ENCODE data around the gene ZNF320. TPM values are rescaled to one million over a fixed set of nuclear protein-coding genes. Genes with fewer than 3 reads are reported as not detected.
"Not testable (repeated sequence)": the region's sequence is repeated elsewhere in the genome, so short reads cannot be mapped to it uniquely, and the experiment has no call there.

Gene ZNF320
- total RNA-seq, 1 experiment from 2014 or later = 18.5 TPM

- H3K9me3 ChIP-seq (ENCODE audit: insufficient read depth, low read depth) = peaks cover 46% of the 10 kb centered on the region
- intact Hi-C loops (cut with micrococcal nuclease; ENCODE audit: unreplicated experiment) = loop anchor here (1.0 to 5.0 kb wide), 5 partner anchors 19 to 87 kb away; partner anchors contain the start of genes ZNF320, ZNF468, ZNF816 and ZNF888
- H3K4me2 ChIP-seq = peak overlapping the region; percentile 91
- peaks cover 7% of the 10 kb centered on the region; the same call in 1 of the 2 replicates for H3K36me3 ChIP-seq (ENCODE audit: low read depth)
- CTCF ChIA-PET = interaction anchor here (0.7 kb wide), 1 partner anchor 162 kb away, joined by 5 read pairs; no protein-coding TSS in a partner anchor
- H3K79me2 ChIP-seq (ENCODE audit: low read depth) = peaks cover 24% of the 10 kb centered on the region
- H3K27me3 ChIP-seq (ENCODE audit: insufficient read depth, low read depth) = no peaks in the 10 kb centered on the region
- H3K4me3 ChIP-seq = peak overlapping the region; percentile 64
- no peak overlapping the region for H3K27ac ChIP-seq
- H3K9me2 ChIP-seq (ENCODE audit: insufficient read depth) = no peaks in the 10 kb centered on the region
- DNase-seq = no peak
- no TSS peak for BruUV-seq (replicated peaks)
- H4K20me1 ChIP-seq (ENCODE audit: insufficient read depth) = no peaks in the 10 kb centered on the region
- H3F3A ChIP-seq (ENCODE audit: insufficient read depth, low read depth) = peaks cover 11% of the 10 kb centered on the region
- H2AFZ ChIP-seq = peak overlapping the region; percentile 81
- H3K4me1 ChIP-seq (replicated peaks; ENCODE audit: insufficient read depth) = peaks cover 24% of the 10 kb centered on the region
- no peak for TF ChIP-seq CTCF (conservative IDR thresholded peaks at IDR 0.05)
- TF ChIP-seq EZH2 (IDR thresholded peaks at IDR 0.05; ENCODE audit: low read depth) = no peak
- POLR2A ChIA-PET (ENCODE audit: unreplicated experiment) = interaction anchor here (0.5 kb wide), 1 partner anchor 51 kb away, joined by 3 read pairs; no protein-coding TSS in a partner anchor
Observed at GRCh38 chr19:52943134-52943883, 45.9 kb upstream of the ZNF320 start.

- BruUV-seq (replicated peaks) = TSS peak; percentile 98
- H3K9me2 ChIP-seq (ENCODE audit: insufficient read depth) = no peaks in the 10 kb centered on the region
- H3F3A ChIP-seq (ENCODE audit: insufficient read depth, low read depth) = peaks cover 7% of the 10 kb centered on the region
- H3K27ac ChIP-seq = peak overlapping the region; percentile 28; the same call in 1 of the 2 replicates
- DNase-seq = peak; percentile 81 to 99
- intact Hi-C loops (cut with micrococcal nuclease; ENCODE audit: unreplicated experiment) = loop anchor here (1.0 to 5.0 kb wide), 5 partner anchors 20 to 86 kb away; partner anchors contain the start of genes ZNF320, ZNF468, ZNF816 and ZNF888
- peak overlapping the region; percentile 64 for H3K4me3 ChIP-seq
- peak overlapping the region; percentile 98 for H2AFZ ChIP-seq
- H3K9me3 ChIP-seq (ENCODE audit: insufficient read depth, low read depth) = peaks cover 44% of the 10 kb centered on the region
- no peak for TF ChIP-seq CTCF (conservative IDR thresholded peaks at IDR 0.05)
- no peak for TF ChIP-seq EZH2 (IDR thresholded peaks at IDR 0.05; ENCODE audit: low read depth)
- H3K27me3 ChIP-seq (ENCODE audit: insufficient read depth, low read depth) = no peaks in the 10 kb centered on the region
- H4K20me1 ChIP-seq (ENCODE audit: insufficient read depth) = no peaks in the 10 kb centered on the region
- POLR2A ChIA-PET (ENCODE audit: unreplicated experiment) = interaction anchor here (0.8 kb wide), 1 partner anchor 160 kb away, joined by 5 read pairs; no protein-coding TSS in a partner anchor
- H3K4me1 ChIP-seq (replicated peaks; ENCODE audit: insufficient read depth) = peaks cover 26% of the 10 kb centered on the region
- H3K79me2 ChIP-seq (ENCODE audit: low read depth) = peaks cover 32% of the 10 kb centered on the region
- CTCF ChIA-PET = interaction anchor here (0.7 kb wide), 1 partner anchor 163 kb away, joined by 5 read pairs; no protein-coding TSS in a partner anchor
- peaks cover 12% of the 10 kb centered on the region; the same call in 1 of the 2 replicates for H3K36me3 ChIP-seq (ENCODE audit: low read depth)
- H3K4me2 ChIP-seq = peak overlapping the region; percentile 91
Observed at GRCh38 chr19:52942386-52943133, 45.1 kb upstream of the ZNF320 start.

GRCh38 chr19:52941941-52942385 is 44.5 kb upstream of the ZNF320 start:
- Histone ChIP-seq H3K36me3 (ENCODE audit: low read depth) (peaks cover 18% of the 10 kb centered on the region; the same call in 1 of the 2 replicates), H2AFZ (peak overlapping the region; percentile 98), H3K9me3 (ENCODE audit: insufficient read depth, low read depth) (peaks cover 40% of the 10 kb centered on the region), H3K27me3 (ENCODE audit: insufficient read depth, low read depth) (no peaks in the 10 kb centered on the region), H4K20me1 (ENCODE audit: insufficient read depth) (no peaks in the 10 kb centered on the region), H3K4me2 (peak overlapping the region; percentile 91), H3F3A (ENCODE audit: insufficient read depth, low read depth) (peaks cover 7% of the 10 kb centered on the region), H3K9me2 (ENCODE audit: insufficient read depth) (no peaks in the 10 kb centered on the region), H3K4me3 (peak overlapping the region; percentile 64), H3K4me1 (replicated peaks; ENCODE audit: insufficient read depth) (peaks cover 26% of the 10 kb centered on the region), H3K79me2 (ENCODE audit: low read depth) (peaks cover 38% of the 10 kb centered on the region), H3K27ac (peak overlapping the region; percentile 28; the same call in 1 of the 2 replicates)
- peak in 1 of 2 experiments; percentile 33 for DNase-seq
- no peak for TF ChIP-seq CTCF (conservative IDR thresholded peaks at IDR 0.05)
- no peak for TF ChIP-seq EZH2 (IDR thresholded peaks at IDR 0.05; ENCODE audit: low read depth)
- intact Hi-C loops (cut with micrococcal nuclease; ENCODE audit: unreplicated experiment) = loop anchor here (2.0 to 5.0 kb wide), 4 partner anchors 19 to 85 kb away; partner anchors contain the start of genes ZNF468, ZNF816 and ZNF888
- TSS peak; percentile 90 for BruUV-seq (replicated peaks)
- CTCF ChIA-PET = no interaction called here
- POLR2A ChIA-PET (ENCODE audit: unreplicated experiment) = interaction anchor here (0.8 kb wide), 1 partner anchor 160 kb away, joined by 5 read pairs; no protein-coding TSS in a partner anchor

- peak overlapping the region; percentile 98; the same call in 1 of the 2 replicates for H2AFZ ChIP-seq
- H3K4me2 ChIP-seq = peak overlapping the region; percentile 91
- peak overlapping the region; percentile 64 for H3K4me3 ChIP-seq
- H4K20me1 ChIP-seq (ENCODE audit: insufficient read depth); H3K9me2 ChIP-seq (ENCODE audit: insufficient read depth); DNase-seq; H3K27ac ChIP-seq; BruUV-seq (replicated peaks); H3K27me3 ChIP-seq (ENCODE audit: insufficient read depth, low read depth); CTCF ChIA-PET; H3F3A ChIP-seq (ENCODE audit: insufficient read depth, low read depth): not testable (repeated sequence)
- peaks cover 22% of the 10 kb centered on the region; the same call in 1 of the 2 replicates for H3K36me3 ChIP-seq (ENCODE audit: low read depth)
- H3K9me3 ChIP-seq (ENCODE audit: insufficient read depth, low read depth) = peaks cover 35% of the 10 kb centered on the region
- POLR2A ChIA-PET (ENCODE audit: unreplicated experiment) = interaction anchor here (0.7 kb wide), 1 partner anchor 50 kb away, joined by 3 read pairs; no protein-coding TSS in a partner anchor
- intact Hi-C loops (cut with micrococcal nuclease; ENCODE audit: unreplicated experiment) = loop anchor here (5.0 kb wide), 1 partner anchor 51 kb away; no protein-coding TSS in a partner anchor
- peaks cover 26% of the 10 kb centered on the region for H3K4me1 ChIP-seq (replicated peaks; ENCODE audit: insufficient read depth)
- H3K79me2 ChIP-seq (ENCODE audit: low read depth) = peaks cover 42% of the 10 kb centered on the region
Observed at GRCh38 chr19:52941523-52941922, 44.1 kb upstream of the ZNF320 start.
